A673 (cell line): ENCODE measurements around the gene LRP4. TPM values are rescaled to one million over a fixed set of nuclear protein-coding genes. Genes with fewer than 3 reads are reported as not detected.

Experiments used
- BruUV-seq: library from RNA; stranded (reverse); fragments of 400-500 nt; replicated peaks from 2 replicates; lab custom pipeline; 2021; lab: Mats Ljungman, UMichigan
- CTCF ChIA-PET: fragments of 300-600 bp; sonication (Branson Sonifier 250); formaldehyde crosslinking; loops from one replicate; lab custom pipeline; 2022; ENCODE audit warnings: antibody characterized with exemption; lab: Charles Lee
- POLR2A ChIA-PET: fragments of 300-600 bp; sonication (Branson Sonifier 250); formaldehyde crosslinking; loops from one replicate; lab custom pipeline; 2022; ENCODE audit warnings: antibody characterized with exemption; ENCODE audit not compliant: low non-redundant PET; lab: Charles Lee
- DNase-seq: peaks from one replicate; pipeline ENCODE4 v3.0.0-alpha.2; 2015; ENCODE audit warnings: low spot score
- H3K27ac ChIP-seq: fragments of 200-600 bp; sonication (generic); 2 replicates; pipeline ENCODE4 v1.5.1; 2016; ENCODE audit warnings: mixed run types, low read depth, mild to moderate bottlenecking, mixed read lengths, antibody characterized with exemption, low read length; ENCODE audit not compliant: poor library complexity, severe bottlenecking
- H3K27me3 ChIP-seq: fragments of 200-600 bp; sonication (generic); replicated peaks from 2 replicates; pipeline ENCODE4 v1.6.1; 2017; ENCODE audit warnings: mixed run types, low read depth, mild to moderate bottlenecking, mixed read lengths, antibody characterized with exemption, low read length; ENCODE audit not compliant: insufficient read depth, poor library complexity
- H3K36me3 ChIP-seq: fragments of 200-600 bp; sonication (generic); 2 replicates; pipeline ENCODE4 v1.6.1; 2016; ENCODE audit warnings: mixed run types, mild to moderate bottlenecking, mixed read lengths, antibody characterized with exemption, low read length; ENCODE audit not compliant: insufficient read depth, poor library complexity, severe bottlenecking
- H3K4me1 ChIP-seq: fragments of 200-600 bp; sonication (generic); 2 replicates; pipeline ENCODE4 v1.6.1; 2017; ENCODE audit warnings: mixed run types, mild to moderate bottlenecking, mixed read lengths, antibody characterized with exemption, low read length; ENCODE audit not compliant: insufficient read depth, poor library complexity, severe bottlenecking
- H3K4me3 ChIP-seq: fragments of 200-600 bp; sonication (generic); 2 replicates; pipeline ENCODE4 v1.5.1; 2016; ENCODE audit warnings: low read depth, mixed run types, mild to moderate bottlenecking, mixed read lengths, low read length; ENCODE audit not compliant: poor library complexity, severe bottlenecking
- H3K9me3 ChIP-seq: fragments of 200-600 bp; sonication (generic); 2 replicates; pipeline ENCODE4 v1.6.1; 2016; ENCODE audit warnings: mixed run types, low read depth, mild to moderate bottlenecking, mixed read lengths, antibody characterized with exemption, low read length; ENCODE audit not compliant: poor library complexity, severe bottlenecking
- EZH2 ChIP-seq: fragments of 200-600 bp; sonication (generic); IDR thresholded peaks from 2 replicates; pipeline ENCODE4 v1.6.1; 2017; ENCODE audit warnings: borderline replicate concordance, low read depth, mild to moderate bottlenecking, mixed read lengths, antibody characterized with exemption, low read length; ENCODE audit not compliant: poor library complexity, severe bottlenecking
- intact Hi-C: fragments of 100-400 bp; cut with micrococcal nuclease; formaldehyde crosslinking; loops from one replicate; pipeline ENCODE4 v1.10.0; 2022; ENCODE audit not compliant: unreplicated experiment
- total RNA-seq: library from RNA; stranded (reverse); gene quantifications from 2 replicates; pipeline ENCODE4 v1.2.3, GENCODE V29; 2021
- TF ChIP-seq, protein P1 (sequence below): fragments of 300-800, 200-600 bp; sonication (generic); conservative IDR thresholded peaks from 2 replicates; pipeline ENCODE4 v1.5.1; 2017; ENCODE audit warnings: low read depth, mild to moderate bottlenecking, antibody characterized with exemption, low read length, moderate library complexity, mixed read lengths

The LRP4 gene
- total RNA-seq, 1 experiment from 2014 or later, result 31.8 TPM

DNA sequence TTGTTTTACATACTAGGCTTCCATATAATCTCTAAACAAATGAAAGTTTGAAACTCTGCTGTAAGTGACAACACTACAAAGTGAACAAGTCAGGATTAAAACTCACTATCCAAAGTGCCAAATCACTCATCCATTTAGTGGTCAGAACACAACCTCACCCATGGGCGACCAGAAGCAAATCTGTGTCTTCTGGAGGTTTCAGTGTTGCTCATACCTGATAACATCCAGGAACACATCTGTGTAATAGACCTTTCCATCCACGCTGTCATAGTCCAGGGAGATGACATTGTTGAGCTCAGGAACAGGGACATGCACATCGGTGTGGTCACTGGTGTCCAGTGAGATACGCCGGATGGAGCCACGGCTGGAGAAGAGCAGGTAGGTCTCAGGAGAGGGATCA is 43.8 kb downstream of the LRP4 start:
- no peak for DNase-seq
- Histone ChIP-seq H3K27me3 (no peaks in the 10 kb centered on the region), H3K4me1 (no peaks in the 10 kb centered on the region), H3K4me3 (no peak overlapping the region), H3K36me3 (peaks cover 72% of the 10 kb centered on the region), H3K9me3 (no peaks in the 10 kb centered on the region), H3K27ac (no peak overlapping the region)
- POLR2A ChIA-PET, result no interaction called here
- CTCF ChIA-PET, result no interaction called here
- BruUV-seq, result no TSS peak
- no peak for TF ChIP-seq EZH2
- TF ChIP-seq, protein P1, sequence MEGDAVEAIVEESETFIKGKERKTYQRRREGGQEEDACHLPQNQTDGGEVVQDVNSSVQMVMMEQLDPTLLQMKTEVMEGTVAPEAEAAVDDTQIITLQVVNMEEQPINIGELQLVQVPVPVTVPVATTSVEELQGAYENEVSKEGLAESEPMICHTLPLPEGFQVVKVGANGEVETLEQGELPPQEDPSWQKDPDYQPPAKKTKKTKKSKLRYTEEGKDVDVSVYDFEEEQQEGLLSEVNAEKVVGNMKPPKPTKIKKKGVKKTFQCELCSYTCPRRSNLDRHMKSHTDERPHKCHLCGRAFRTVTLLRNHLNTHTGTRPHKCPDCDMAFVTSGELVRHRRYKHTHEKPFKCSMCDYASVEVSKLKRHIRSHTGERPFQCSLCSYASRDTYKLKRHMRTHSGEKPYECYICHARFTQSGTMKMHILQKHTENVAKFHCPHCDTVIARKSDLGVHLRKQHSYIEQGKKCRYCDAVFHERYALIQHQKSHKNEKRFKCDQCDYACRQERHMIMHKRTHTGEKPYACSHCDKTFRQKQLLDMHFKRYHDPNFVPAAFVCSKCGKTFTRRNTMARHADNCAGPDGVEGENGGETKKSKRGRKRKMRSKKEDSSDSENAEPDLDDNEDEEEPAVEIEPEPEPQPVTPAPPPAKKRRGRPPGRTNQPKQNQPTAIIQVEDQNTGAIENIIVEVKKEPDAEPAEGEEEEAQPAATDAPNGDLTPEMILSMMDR, result no peak
- intact Hi-C loops, result no loop called here

DNA sequence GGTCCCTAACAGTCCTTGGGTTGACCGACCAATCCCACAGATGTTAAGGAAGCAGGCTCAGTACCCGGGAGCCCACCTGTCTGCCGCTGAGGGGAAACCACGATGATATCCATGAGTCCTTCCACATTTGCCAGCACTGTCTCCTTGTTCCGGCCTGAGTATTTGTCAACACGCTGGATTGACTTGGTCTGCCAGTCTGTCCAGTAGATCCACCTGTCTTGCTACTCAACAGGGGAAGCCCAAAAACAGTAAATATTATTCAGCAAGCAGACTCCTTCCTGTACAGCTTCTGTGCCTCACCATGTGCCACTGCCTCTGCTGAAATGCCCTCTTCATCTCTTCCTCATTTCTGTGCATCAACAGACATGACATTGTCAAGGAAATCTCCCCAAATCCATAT is 49.4 kb downstream of the LRP4 start:
- no peak for DNase-seq
- TF ChIP-seq, protein P1, result no peak
- TF ChIP-seq EZH2, result no peak
- POLR2A ChIA-PET, result no interaction called here
- Histone ChIP-seq H3K27ac (no peak overlapping the region), H3K9me3 (no peaks in the 10 kb centered on the region), H3K4me1 (no peaks in the 10 kb centered on the region), H3K36me3 (peaks cover 78% of the 10 kb centered on the region), H3K4me3 (no peak overlapping the region), H3K27me3 (no peaks in the 10 kb centered on the region)
- BruUV-seq, result no TSS peak
- intact Hi-C loops, result no loop called here
- CTCF ChIA-PET, result no interaction called here

DNA sequence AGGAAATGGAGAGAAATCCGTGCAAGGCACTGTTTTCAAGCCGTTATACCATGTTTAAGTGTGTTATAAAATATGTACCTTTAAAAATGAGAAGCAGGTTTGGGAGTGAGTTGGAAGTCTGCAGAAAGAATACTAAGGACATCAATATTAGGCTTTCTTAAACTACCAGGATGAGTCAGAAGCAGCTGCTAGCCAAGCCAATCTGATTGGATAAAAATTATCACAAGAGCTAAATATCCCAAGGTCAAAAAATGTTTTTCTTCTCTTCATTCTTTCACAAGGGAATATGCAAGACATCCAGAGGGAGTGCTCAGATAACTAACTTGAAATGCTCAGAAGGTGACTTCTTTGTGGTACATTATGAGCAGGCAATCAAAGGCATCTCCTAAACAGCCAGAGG is 53.0 kb downstream of the LRP4 start:
- POLR2A ChIA-PET, result interaction anchor here (0.6 kb wide), 1 partner anchor 849 kb away, joined by 11 read pairs; no protein-coding TSS in a partner anchor
- Histone ChIP-seq H3K27me3 (no peaks in the 10 kb centered on the region), H3K36me3 (peaks cover 59% of the 10 kb centered on the region), H3K9me3 (no peaks in the 10 kb centered on the region), H3K27ac (no peak overlapping the region), H3K4me1 (no peaks in the 10 kb centered on the region), H3K4me3 (no peak overlapping the region)
- BruUV-seq, result no TSS peak
- DNase-seq, result no peak
- intact Hi-C loops, result no loop called here
- TF ChIP-seq, protein P1, result no peak
- CTCF ChIA-PET, result no interaction called here
